GM12878 (cell line): ENCODE measurements around the gene AGBL5. TPM values are rescaled to one million over a fixed set of nuclear protein-coding genes. Genes with fewer than 3 reads are reported as not detected.

ENCODE experiments used
- BMI1 ChIP-seq: fragments of 450-650 bp; IDR thresholded peaks from 2 replicates; pipeline ENCODE4 v1.6.1; 2016; ENCODE audit warnings: mild to moderate bottlenecking, moderate library complexity, borderline replicate concordance
- BRCA1 ChIP-seq: IDR thresholded peaks from 2 replicates; pipeline ENCODE4 v1.6.1; 2011; ENCODE audit warnings: low read depth, low read length, improper control_type of control experiment
- CEBPZ ChIP-seq: fragments of 150-350 bp; IDR thresholded peaks from 2 replicates; pipeline ENCODE4 v1.6.1; 2016; ENCODE audit warnings: low read depth, low read length
- CHD1 ChIP-seq: IDR thresholded peaks from 2 replicates; pipeline ENCODE4 v1.6.1; 2012; ENCODE audit warnings: low read depth, low read length, improper control_type of control experiment
- GABPA ChIP-seq: IDR thresholded peaks from 2 replicates; pipeline ENCODE4 v1.6.1; 2014; ENCODE audit warnings: antibody characterized with exemption, low read depth, mild to moderate bottlenecking, inconsistent platforms
- HDAC2 ChIP-seq: fragments of 200-600 bp; sonication (generic); IDR thresholded peaks from 2 replicates; pipeline ENCODE4 v1.6.1; 2017
- IKZF1 ChIP-seq: fragments of 450-650 bp; conservative IDR thresholded peaks from 2 replicates; pipeline ENCODE4 v1.6.1; 2017; ENCODE audit warnings: antibody characterized with exemption, mild to moderate bottlenecking
- JUNB ChIP-seq: IDR thresholded peaks from 2 replicates; pipeline ENCODE4 v1.6.1; 2016; ENCODE audit warnings: antibody characterized with exemption, mild to moderate bottlenecking
- KAT2A ChIP-seq: conservative IDR thresholded peaks from 2 replicates; pipeline ENCODE4 v1.6.1; 2011; ENCODE audit warnings: low read depth, low read length; ENCODE audit not compliant: control insufficient read depth
- KLF5 ChIP-seq: fragments of 450-650 bp; IDR thresholded peaks from 2 replicates; pipeline ENCODE4 v1.6.1; 2014; ENCODE audit warnings: mild to moderate bottlenecking; ENCODE audit not compliant: partially characterized antibody
- MLLT1 ChIP-seq: fragments of 450-650 bp; IDR thresholded peaks from 2 replicates; pipeline ENCODE4 v1.6.1; 2016; ENCODE audit warnings: mild to moderate bottlenecking
- NBN ChIP-seq: fragments of 450-650 bp; IDR thresholded peaks from 2 replicates; pipeline ENCODE4 v1.6.1; 2016
- NR2F1 ChIP-seq: fragments of 450-650 bp; conservative IDR thresholded peaks from 2 replicates; pipeline ENCODE4 v1.6.1; 2017; ENCODE audit warnings: mild to moderate bottlenecking
- POLR2AphosphoS2 ChIP-seq: IDR thresholded peaks from 2 replicates; pipeline ENCODE4 v1.6.1; 2011; ENCODE audit warnings: low read depth, mild to moderate bottlenecking, low read length, improper control_type of control experiment, moderate library complexity
- POU2F2 ChIP-seq: IDR thresholded peaks from 3 replicates; pipeline ENCODE4 v1.6.1; 2011; ENCODE audit warnings: low read depth, mild to moderate bottlenecking, low read length, borderline replicate concordance
- SUPT20H ChIP-seq: IDR thresholded peaks from 2 replicates; pipeline ENCODE4 v1.6.1; 2011; ENCODE audit warnings: low read depth, mild to moderate bottlenecking, low read length, moderate library complexity, borderline replicate concordance; ENCODE audit not compliant: control insufficient read depth
- TARDBP ChIP-seq: IDR thresholded peaks from 2 replicates; pipeline ENCODE4 v1.6.1; 2016; ENCODE audit warnings: borderline replicate concordance
- WRNIP1 ChIP-seq: IDR thresholded peaks from 2 replicates; pipeline ENCODE4 v1.6.1; 2011; ENCODE audit warnings: low read depth, low read length, improper control_type of control experiment, borderline replicate concordance
- YBX1 ChIP-seq: fragments of 450-650 bp; IDR thresholded peaks from 2 replicates; pipeline ENCODE4 v1.6.1; 2016; ENCODE audit warnings: antibody characterized with exemption
- YY1 ChIP-seq: IDR thresholded peaks from 2 replicates; pipeline ENCODE4 v1.6.1; 2011; ENCODE audit warnings: low read depth, mild to moderate bottlenecking, low read length
- ZBTB33 ChIP-seq: fragments of 450-650 bp; IDR thresholded peaks from 2 replicates; pipeline ENCODE4 v1.6.1; 2017; ENCODE audit warnings: mild to moderate bottlenecking
- ZBTB4 ChIP-seq: fragments of 450-650 bp; formaldehyde crosslinking; IDR thresholded peaks from 2 replicates; pipeline ENCODE4 v1.4.0; 2022; ENCODE audit warnings: mild to moderate bottlenecking, moderate library complexity
- ZSCAN29 ChIP-seq: fragments of 450-650 bp; IDR thresholded peaks from 2 replicates; pipeline ENCODE4 v1.6.1; 2017; ENCODE audit warnings: mild to moderate bottlenecking, moderate library complexity
- polyA plus RNA-seq, 11 experiments: library from polyadenylated mRNA; depleted of rRNA in 4 of 11; unstranded in 6 of 11; stranded (reverse) in 5 of 11; fragments of >200 nt; fragmentation: Nextera tagmentation in 4 of 11; fragmentation: Illumina TruSeq in 1 of 11; extraction: Ambion mirVana in 4 of 11; extraction: Trizol in 1 of 11; gene quantifications; 1 replicate in 1 of 11; 2 replicates in 10 of 11; pipeline versions ENCODE4 v1.2.1 to v1.2.3, GENCODE V29; 2011 to 2016; ENCODE audit warnings: inconsistent platforms in 2 of 11, missing spikeins in 2 of 11, low read depth in 1 of 11
- total RNA-seq, 4 experiments: library from RNA; depleted of rRNA in 3 of 4; stranded (reverse); fragments of >200 nt in 3 of 4; fragmentation: Illumina TruSeq in 1 of 4; extraction: Trizol in 1 of 4; gene quantifications; 2 replicates each; pipeline versions ENCODE4 v1.2.1 to v1.2.3, GENCODE V29; 2013 to 2021

The AGBL5 gene
- total and polyA plus RNA-seq, 10 of the 15 experiments (the other 5 are each of a cell fraction or from before 2014, with no cell fraction given) = 1.9 to 28.5 (median 19.5) TPM

- no peak for TF ChIP-seq CEBPZ
- TF ChIP-seq POLR2AphosphoS2 = no peak
- TF ChIP-seq BRCA1 = no peak
- TF ChIP-seq POU2F2 = peak; percentile 44; the same call in 1 of the 3 replicates
- no peak for TF ChIP-seq JUNB
- no peak for TF ChIP-seq KAT2A
- TF ChIP-seq ZBTB4 (CRISPR knock-in tag) = no peak
- peak; percentile 41; the same call in 1 of the 2 replicates for TF ChIP-seq IKZF1
- TF ChIP-seq SUPT20H = no peak
- TF ChIP-seq HDAC2 = no peak
- TF ChIP-seq ZSCAN29 = peak; percentile 54; the same call in 1 of the 2 replicates
- no peak for TF ChIP-seq NBN
- no peak for TF ChIP-seq TARDBP
- TF ChIP-seq NR2F1 = no peak
- no peak for TF ChIP-seq YBX1
- TF ChIP-seq YY1 = peak; percentile 78
- TF ChIP-seq BMI1 = no peak
- TF ChIP-seq GABPA = no peak
- no peak for TF ChIP-seq WRNIP1
- 0 out of 2 replicates have a peak, but pooled peaks have one; percentile 71 for TF ChIP-seq CHD1
- no peak for TF ChIP-seq MLLT1
- no peak for TF ChIP-seq ZBTB33
- no peak for TF ChIP-seq KLF5
These were observed 34.7 kb downstream of the AGBL5 start (continued) for GRCh38 chr2:27086090-27086723.
